CD4-positive, alpha-beta T cell treated with Interleukin-6 for 4 hours (primary cell): ENCODE results near the gene WNT3.
"Not testable (repeated sequence)": the region's sequence is repeated elsewhere in the genome, so short reads cannot be mapped to it uniquely, and the experiment has no call there.

ENCODE experiments used
- DNase-seq: peaks from one replicate; pipeline ENCODE4 v3.0.0-alpha.2; 2020; ENCODE audit warnings: mixed read lengths

WNT3 gene

GRCh38 chr17:46764000-46764708 lies 54.3 kb downstream of the WNT3 start:
- no peak for DNase-seq

- DNase-seq: no peak
These were observed 55.1 kb downstream of the WNT3 start for GRCh38 chr17:46763416-46763815.

- no peak for DNase-seq
These were observed 59.4 kb downstream of the WNT3 start for GRCh38 chr17:46759141-46759540.

GRCh38 chr17:46758614-46759013 lies 59.9 kb downstream of the WNT3 start:
- DNase-seq: no peak

GRCh38 chr17:46757588-46757987 lies 60.9 kb downstream of the WNT3 start:
- not testable (repeated sequence) for DNase-seq

- DNase-seq: no peak
These were observed 61.6 kb downstream of the WNT3 start for GRCh38 chr17:46756861-46757260.

- DNase-seq: no peak
These were observed 62.3 kb downstream of the WNT3 start for GRCh38 chr17:46756081-46756735.

- DNase-seq: no peak
These were observed 64.7 kb downstream of the WNT3 start for GRCh38 chr17:46753776-46754175.

GRCh38 chr17:46751425-46751824 lies 67.1 kb downstream of the WNT3 start:
- DNase-seq: no peak

GRCh38 chr17:46745376-46745775 lies 73.1 kb downstream of the WNT3 start:
- DNase-seq: no peak

GRCh38 chr17:46744441-46744840 lies 74.1 kb downstream of the WNT3 start:
- DNase-seq: no peak

- DNase-seq: no peak
These were observed 75.8 kb downstream of the WNT3 start for GRCh38 chr17:46742565-46743270.

GRCh38 chr17:46741122-46741730 lies 77.3 kb downstream of the WNT3 start:
- DNase-seq: no peak

- no peak for DNase-seq
These were observed 78.5 kb downstream of the WNT3 start for GRCh38 chr17:46739982-46740381.

GRCh38 chr17:46738544-46738943 lies 79.9 kb downstream of the WNT3 start:
- no peak for DNase-seq

- DNase-seq: no peak
These were observed 81.2 kb downstream of the WNT3 start for GRCh38 chr17:46737326-46737725.

- no peak for DNase-seq
These were observed 82.4 kb downstream of the WNT3 start for GRCh38 chr17:46736100-46736499.

GRCh38 chr17:46733837-46734475 lies 84.5 kb downstream of the WNT3 start:
- DNase-seq: no peak

GRCh38 chr17:46732754-46733398 lies 85.6 kb downstream of the WNT3 start:
- no peak for DNase-seq

GRCh38 chr17:46732160-46732559 lies 86.3 kb downstream of the WNT3 start:
- no peak for DNase-seq

GRCh38 chr17:46730679-46731078 lies 87.8 kb downstream of the WNT3 start:
- no peak for DNase-seq

GRCh38 chr17:46730026-46730425 lies 88.5 kb downstream of the WNT3 start:
- DNase-seq: no peak
